Adipocyte (in vitro differentiated cells): ENCODE results near the gene PPP2R5B.

Experiments used
- DNase-seq: peaks from one replicate; pipeline ENCODE4 v3.0.0-alpha.2; 2015; ENCODE audit warnings: low read depth
- H3K27me3 ChIP-seq: replicated peaks from 2 replicates; pipeline ENCODE4 v1.7.0; 2013; ENCODE audit warnings: mild to moderate bottlenecking, low read length, moderate library complexity; ENCODE audit not compliant: control insufficient read depth, insufficient read depth
- H3K36me3 ChIP-seq: 2 replicates; pipeline ENCODE4 v1.7.0; 2013; ENCODE audit warnings: low read length, mild to moderate bottlenecking, moderate library complexity; ENCODE audit not compliant: control insufficient read depth, insufficient read depth, severe bottlenecking
- H3K4me1 ChIP-seq: 2 replicates; pipeline ENCODE4 v1.7.0; 2013; ENCODE audit warnings: mild to moderate bottlenecking, low read length, moderate library complexity; ENCODE audit not compliant: control insufficient read depth, insufficient read depth
- H3K4me3 ChIP-seq: 2 replicates; pipeline ENCODE4 v1.7.0; 2013; ENCODE audit warnings: mild to moderate bottlenecking, low read length, moderate library complexity
- H3K9ac ChIP-seq: 2 replicates; pipeline ENCODE4 v1.7.0; 2013; ENCODE audit warnings: mild to moderate bottlenecking, low read length, moderate library complexity
- H3K9me3 ChIP-seq: 2 replicates; pipeline ENCODE4 v1.7.0; 2013; ENCODE audit warnings: mild to moderate bottlenecking, low read length, moderate library complexity; ENCODE audit not compliant: control insufficient read depth

Gene PPP2R5B

DNA sequence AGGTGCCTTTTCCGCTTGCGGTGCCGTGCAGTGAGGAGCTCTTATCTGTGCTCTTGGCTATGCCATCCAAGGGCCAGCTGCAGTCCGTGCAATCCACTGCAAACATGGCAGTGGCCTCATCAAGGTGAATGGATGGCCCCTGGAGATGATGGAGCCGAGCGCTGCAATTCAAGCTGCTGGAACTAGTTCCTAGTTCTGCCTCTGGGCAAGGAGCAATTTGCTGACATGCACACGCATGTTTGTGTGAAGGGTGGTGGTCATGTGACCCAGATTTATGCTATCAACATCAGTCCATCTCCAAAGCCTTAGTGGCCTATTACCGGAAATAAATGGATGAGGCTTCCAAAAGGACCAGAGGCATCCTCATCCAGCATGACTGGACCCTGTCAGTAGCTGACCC is 43.0 kb upstream of the PPP2R5B start:
- H3K9ac ChIP-seq = no peak overlapping the region
- DNase-seq = no peak
- no peak overlapping the region for H3K4me3 ChIP-seq
- H3K27me3 ChIP-seq = no peaks in the 10 kb centered on the region
- H3K4me1 ChIP-seq = peaks cover 41% of the 10 kb centered on the region
- H3K36me3 ChIP-seq = no peaks in the 10 kb centered on the region
- H3K9me3 ChIP-seq = no peaks in the 10 kb centered on the region

DNA sequence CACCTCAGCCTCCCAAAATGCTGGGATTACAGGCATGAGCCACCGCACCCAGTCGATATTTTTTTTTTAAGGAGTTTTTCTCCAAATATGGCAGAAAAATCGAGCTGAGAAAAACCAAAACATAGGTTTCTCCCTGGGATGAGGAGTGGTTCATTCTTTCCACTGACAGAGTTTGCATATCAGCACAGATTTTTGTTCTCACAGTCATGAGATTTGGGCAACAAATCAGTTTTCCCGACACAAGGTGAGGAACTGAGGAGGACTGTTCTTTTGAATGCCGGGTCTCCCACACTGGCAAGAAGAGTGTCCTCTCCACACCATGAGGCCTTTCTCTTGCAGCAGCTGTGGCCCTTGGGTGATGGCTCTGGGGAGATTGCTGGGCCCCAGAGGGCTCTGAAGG is 42.2 kb upstream of the PPP2R5B start:
- Histone ChIP-seq H3K4me1 (peaks cover 34% of the 10 kb centered on the region), H3K9ac (no peak overlapping the region), H3K9me3 (no peaks in the 10 kb centered on the region), H3K27me3 (no peaks in the 10 kb centered on the region), H3K4me3 (no peak overlapping the region), H3K36me3 (no peaks in the 10 kb centered on the region)
- DNase-seq = no peak

DNA sequence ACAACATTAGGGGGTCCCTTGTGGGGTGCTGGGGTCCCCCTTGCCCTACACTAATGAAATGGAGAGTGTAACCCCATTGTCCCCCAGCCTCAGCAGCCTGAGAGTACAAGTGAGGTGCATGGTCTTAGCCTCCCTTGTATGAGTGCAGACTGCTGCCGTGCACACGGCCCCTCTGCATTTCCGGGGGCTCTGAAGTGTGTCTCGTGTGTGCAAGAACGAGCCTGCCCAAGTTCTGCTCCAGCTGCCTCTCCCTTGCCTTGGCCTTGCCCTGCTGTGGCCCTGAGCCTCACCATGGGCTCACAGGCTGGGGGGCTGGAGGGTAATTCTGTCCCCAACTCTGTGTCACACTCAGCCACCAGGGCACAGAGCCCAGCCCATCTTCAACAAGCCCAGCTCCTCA is 40.9 kb upstream of the PPP2R5B start:
- H3K4me1 ChIP-seq = peaks cover 39% of the 10 kb centered on the region
- no peak overlapping the region for H3K4me3 ChIP-seq
- no peaks in the 10 kb centered on the region for H3K27me3 ChIP-seq
- no peak for DNase-seq
- H3K9me3 ChIP-seq = no peaks in the 10 kb centered on the region
- H3K36me3 ChIP-seq = no peaks in the 10 kb centered on the region
- no peak overlapping the region for H3K9ac ChIP-seq

DNA sequence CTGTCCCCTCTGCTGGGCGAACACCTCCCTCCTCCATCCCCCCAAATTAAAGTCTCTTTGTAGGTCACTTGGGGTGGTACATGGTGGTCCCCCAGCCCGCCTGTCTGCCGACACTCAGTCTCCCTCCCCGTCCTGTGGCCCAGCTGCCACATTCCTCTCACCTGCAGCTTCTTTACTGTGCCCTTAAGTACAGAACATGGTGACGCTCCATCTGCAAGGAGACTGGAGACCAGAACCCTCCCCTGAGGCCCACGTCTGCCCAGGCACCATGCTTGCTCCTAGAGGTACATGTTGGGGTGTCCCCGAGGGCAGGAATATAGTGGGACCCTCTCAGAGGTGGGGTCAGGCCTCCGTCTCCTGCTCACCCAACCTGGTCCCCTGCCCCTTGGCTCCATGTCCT is 40.5 kb upstream of the PPP2R5B start:
- no peaks in the 10 kb centered on the region for H3K36me3 ChIP-seq
- peaks cover 37% of the 10 kb centered on the region for H3K4me1 ChIP-seq
- no peak for DNase-seq
- no peak overlapping the region for H3K9ac ChIP-seq
- H3K4me3 ChIP-seq = no peak overlapping the region
- H3K27me3 ChIP-seq = no peaks in the 10 kb centered on the region
- H3K9me3 ChIP-seq = no peaks in the 10 kb centered on the region

DNA sequence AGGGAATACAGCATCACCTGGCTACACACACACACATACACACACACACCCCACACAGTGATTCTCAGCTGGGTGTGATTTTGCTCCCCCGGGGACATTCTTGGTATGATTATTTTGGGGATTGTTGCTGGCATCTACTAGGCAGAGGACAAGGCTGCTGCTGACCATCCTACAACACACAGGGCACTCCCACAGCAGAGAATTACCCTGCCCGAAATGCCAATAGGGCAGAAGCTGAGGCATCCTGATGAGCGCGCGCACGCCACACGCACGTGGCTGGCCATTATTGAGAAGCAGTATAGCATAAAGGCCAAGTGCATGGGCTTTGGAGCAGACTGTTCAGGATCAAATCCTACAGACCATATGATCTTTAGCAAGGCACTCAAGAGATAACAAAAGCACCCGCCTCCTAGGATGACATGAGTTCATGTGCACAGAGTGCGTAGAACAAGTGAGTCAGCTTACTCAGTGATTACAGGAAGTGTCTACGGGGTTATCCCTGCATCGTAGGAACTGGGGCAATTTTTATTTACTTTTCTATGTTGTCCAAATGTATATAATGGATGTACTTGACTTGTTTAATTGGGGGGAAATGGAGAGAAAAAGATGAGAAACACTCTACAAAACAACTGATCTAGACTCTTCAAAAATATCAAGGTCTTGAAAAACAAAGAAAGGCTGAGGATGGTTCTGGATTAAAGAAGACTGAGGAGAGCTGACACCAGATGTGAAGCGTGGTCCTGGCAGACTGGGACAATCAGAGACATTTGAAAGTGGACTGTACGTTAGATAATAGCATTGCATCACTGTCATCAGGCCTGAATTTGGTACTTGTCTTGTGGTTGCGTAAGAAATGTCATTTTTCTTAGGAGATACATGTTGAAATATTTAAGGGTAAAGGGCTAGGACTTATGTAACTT is 38.9 kb upstream of the PPP2R5B start:
- Histone ChIP-seq H3K4me3 (no peak overlapping the region), H3K9me3 (no peaks in the 10 kb centered on the region), H3K4me1 (peaks cover 21% of the 10 kb centered on the region), H3K9ac (no peak overlapping the region), H3K27me3 (no peaks in the 10 kb centered on the region), H3K36me3 (no peaks in the 10 kb centered on the region)
- peak; percentile 75 for DNase-seq

DNA sequence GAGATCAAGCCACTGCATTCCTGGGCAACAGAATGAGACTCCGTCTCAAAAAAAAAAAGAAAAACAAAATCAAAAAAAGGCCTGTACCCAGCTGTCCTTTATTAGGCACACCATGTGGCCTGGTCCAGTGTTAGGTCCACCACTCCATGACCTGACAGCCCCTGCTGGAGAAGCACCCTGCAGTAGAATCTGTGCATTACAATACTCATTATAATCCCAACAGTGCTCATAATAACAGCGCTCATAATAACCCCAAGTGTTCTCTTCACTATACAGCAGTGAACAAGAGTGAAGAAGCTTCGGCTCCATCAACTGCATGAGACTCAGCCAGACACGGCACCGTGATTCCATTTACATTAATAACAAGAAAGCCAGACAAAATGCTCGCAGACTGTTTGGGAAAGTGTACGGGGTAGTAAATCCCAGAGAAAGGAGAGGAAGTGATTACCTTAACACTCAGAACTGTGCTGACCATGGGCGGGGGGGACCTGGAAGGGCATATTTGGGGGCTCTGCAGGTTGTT is 37.2 kb upstream of the PPP2R5B start:
- H3K4me3 ChIP-seq = no peak overlapping the region
- DNase-seq = no peak
- peaks cover 17% of the 10 kb centered on the region for H3K4me1 ChIP-seq
- no peaks in the 10 kb centered on the region for H3K9me3 ChIP-seq
- no peaks in the 10 kb centered on the region for H3K36me3 ChIP-seq
- no peaks in the 10 kb centered on the region for H3K27me3 ChIP-seq
- peak overlapping the region; percentile 50 for H3K9ac ChIP-seq

DNA sequence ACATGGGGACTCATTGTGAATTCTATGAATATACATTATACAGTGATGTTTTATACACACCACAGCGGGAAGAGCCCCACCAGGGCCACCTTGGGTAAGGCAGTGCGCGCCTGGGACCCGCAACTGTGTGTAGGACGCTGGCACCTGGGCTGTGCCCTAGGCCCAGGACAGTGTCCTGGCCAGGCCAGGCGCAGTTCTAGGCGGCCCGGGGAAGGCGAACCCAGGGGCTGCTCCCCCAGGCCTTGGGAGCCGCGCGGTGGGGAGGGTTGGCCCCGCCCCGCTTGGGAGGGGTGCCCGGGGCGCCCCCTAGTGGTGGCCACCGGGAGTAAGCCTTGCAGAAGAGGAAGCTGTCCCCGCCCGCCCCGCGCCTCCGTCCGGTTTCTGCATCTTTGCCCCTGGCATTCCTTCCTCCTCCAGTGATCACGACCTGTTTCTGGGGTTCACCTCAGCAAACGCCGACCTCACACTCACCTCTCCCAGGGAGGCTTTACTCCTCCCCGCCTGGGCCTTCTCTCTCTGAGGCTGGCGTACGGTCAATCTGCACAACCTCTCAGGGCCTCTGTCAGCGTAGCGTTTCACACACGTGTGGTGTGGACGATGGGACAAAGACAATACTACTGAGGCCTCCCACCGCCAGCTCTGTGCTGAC is 36.6 kb upstream of the PPP2R5B start:
- Histone ChIP-seq H3K9ac (peak overlapping the region; percentile 50), H3K4me1 (peaks cover 17% of the 10 kb centered on the region), H3K36me3 (no peaks in the 10 kb centered on the region), H3K27me3 (no peaks in the 10 kb centered on the region), H3K9me3 (no peaks in the 10 kb centered on the region), H3K4me3 (no peak overlapping the region)
- DNase-seq = peak; percentile 84

DNA sequence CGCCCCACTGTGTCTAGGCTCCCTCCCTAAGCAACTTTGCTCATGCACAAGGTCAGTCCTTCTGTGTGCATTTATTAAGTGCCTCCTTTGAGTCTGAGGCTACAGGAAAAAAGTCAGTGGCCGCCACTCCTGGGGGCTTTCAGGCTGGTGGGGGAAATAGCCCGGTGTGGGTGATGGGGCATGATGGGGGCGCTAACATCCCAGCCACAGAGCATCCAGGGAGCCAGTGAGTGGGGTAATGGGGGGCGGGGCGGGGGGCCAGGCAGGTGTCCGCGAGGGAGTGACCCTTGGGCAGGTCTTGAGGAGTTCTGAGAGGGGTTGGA is 36.1 kb upstream of the PPP2R5B start:
- H3K4me3 ChIP-seq = no peak overlapping the region
- H3K9me3 ChIP-seq = no peaks in the 10 kb centered on the region
- H3K27me3 ChIP-seq = no peaks in the 10 kb centered on the region
- peaks cover 17% of the 10 kb centered on the region for H3K4me1 ChIP-seq
- no peak for DNase-seq
- peak overlapping the region; percentile 50 for H3K9ac ChIP-seq
- H3K36me3 ChIP-seq = no peaks in the 10 kb centered on the region

DNA sequence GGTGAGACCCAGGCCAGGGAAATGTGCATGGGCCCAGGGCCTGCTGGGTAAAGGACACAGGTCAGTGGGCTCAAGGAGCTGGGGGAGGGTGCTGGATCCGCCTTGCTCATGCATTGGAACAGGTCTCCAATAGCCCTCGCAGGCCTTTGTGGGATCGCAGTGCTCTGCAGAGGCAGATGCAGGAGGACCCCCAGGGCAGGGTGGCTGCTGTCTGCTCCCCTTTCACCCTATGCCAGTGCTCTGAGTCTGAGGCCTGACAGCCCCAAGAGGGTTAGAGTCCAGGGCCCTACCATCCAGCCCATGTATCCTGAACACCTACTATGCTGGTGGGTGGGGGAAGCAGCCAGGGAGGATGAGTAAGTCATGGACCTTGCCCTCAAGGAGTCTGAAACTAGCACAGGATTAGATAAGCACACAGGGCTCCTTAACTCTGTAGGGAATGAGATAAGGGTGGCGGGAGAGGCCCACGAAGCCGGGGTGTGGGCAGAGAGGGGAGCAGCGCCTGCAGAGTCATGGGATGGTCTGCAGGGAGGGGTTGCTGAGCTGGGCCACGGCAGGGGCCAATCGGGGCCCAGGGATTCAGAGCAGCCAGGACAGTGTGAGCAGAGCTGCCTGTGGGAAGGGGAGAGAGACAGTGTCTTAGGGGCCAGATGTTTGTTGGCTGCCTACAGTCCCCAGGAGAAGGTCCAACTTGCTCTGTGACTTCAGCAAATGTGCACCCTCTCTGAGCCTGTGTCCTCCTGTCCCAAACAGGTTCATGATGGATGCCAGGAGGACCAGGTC is 35.6 kb upstream of the PPP2R5B start:
- no peak overlapping the region for H3K4me3 ChIP-seq
- H3K9ac ChIP-seq = no peak overlapping the region
- DNase-seq = no peak
- no peaks in the 10 kb centered on the region for H3K36me3 ChIP-seq
- H3K27me3 ChIP-seq = no peaks in the 10 kb centered on the region
- peaks cover 17% of the 10 kb centered on the region for H3K4me1 ChIP-seq
- no peaks in the 10 kb centered on the region for H3K9me3 ChIP-seq

DNA sequence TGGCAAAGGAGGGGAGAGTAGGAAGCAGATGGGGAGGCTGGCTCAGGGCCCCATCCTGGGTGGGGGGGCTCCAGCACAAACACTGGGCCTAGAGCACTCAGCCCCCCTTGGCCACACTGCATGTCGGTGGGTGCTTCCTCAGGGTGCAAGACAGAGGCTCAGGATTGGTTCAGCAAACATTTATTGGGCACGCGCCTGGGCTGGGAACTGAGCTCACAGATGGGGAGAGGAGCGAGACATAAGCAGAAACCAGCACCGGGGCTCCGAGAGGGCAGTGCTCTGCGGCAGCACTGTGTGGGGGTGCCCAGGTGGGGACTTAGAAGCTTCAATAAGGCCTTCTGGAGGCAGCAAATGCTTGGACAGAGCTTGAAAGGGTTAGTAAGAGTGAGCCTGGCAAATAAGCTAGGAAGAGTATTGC is 34.0 kb upstream of the PPP2R5B start:
- Histone ChIP-seq H3K9ac (no peak overlapping the region), H3K4me1 (peaks cover 14% of the 10 kb centered on the region), H3K4me3 (no peak overlapping the region), H3K9me3 (no peaks in the 10 kb centered on the region), H3K36me3 (peaks cover under 1% of the 10 kb centered on the region), H3K27me3 (no peaks in the 10 kb centered on the region)
- no peak for DNase-seq

DNA sequence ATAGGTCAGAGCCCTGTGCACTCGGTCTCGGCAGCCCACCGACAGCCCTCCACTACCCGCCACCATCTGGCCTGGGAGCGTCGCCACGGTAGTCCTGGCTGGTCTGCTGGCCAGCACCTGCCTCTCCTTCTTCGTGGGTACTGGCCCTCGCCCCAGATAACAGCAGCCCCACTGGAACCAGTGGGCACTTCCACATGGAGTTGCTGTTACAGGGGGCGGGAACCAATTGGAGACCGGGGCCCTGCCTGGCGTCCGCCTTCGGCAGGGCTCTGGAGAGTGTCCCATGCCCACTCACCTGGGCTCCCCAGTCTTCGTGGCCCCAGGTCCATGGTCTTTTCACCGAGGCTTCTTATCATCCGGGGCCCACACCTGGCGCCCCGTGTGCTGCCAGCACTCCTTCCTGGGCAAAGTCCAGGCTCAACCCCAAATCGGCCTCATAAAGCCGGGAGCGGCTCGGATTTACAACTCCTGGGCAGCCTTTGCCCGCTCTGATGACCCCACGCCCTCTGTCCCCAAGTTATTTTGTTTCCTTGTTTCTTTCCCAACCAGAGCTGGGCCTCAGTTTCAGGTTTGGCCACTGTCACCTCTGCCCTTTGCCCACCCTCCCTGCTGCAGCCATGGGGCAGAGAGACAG is 33.2 kb upstream of the PPP2R5B start:
- Histone ChIP-seq H3K27me3 (no peaks in the 10 kb centered on the region), H3K4me3 (no peak overlapping the region), H3K36me3 (peaks cover 5% of the 10 kb centered on the region), H3K4me1 (peaks cover 6% of the 10 kb centered on the region), H3K9me3 (no peaks in the 10 kb centered on the region), H3K9ac (no peak overlapping the region)
- no peak for DNase-seq
